GM23338 (cell line): ENCODE results near the gene CASKIN2. TPM values are rescaled to one million over a fixed set of nuclear protein-coding genes. Genes with fewer than 3 reads are reported as not detected.

Experiments used
- ATAC-seq: fragments of 200-7000 bp; cut with Tn5 transposase; 3 replicates; pipeline ENCODE4 v1.9.1; 2020
- DNase-seq: peaks from one replicate; pipeline ENCODE4 v3.0.0-alpha.2; 2015; ENCODE audit warnings: low spot score
- H2AFZ ChIP-seq: fragments of 200-600 bp; sonication (generic); 2 replicates; pipeline ENCODE4 v1.8.0; 2016; ENCODE audit warnings: antibody characterized with exemption, mild to moderate bottlenecking, moderate library complexity
- H3F3A ChIP-seq: fragments of 200-600 bp; sonication (generic); replicated peaks from 2 replicates; pipeline ENCODE4 v1.8.0; 2017; ENCODE audit warnings: antibody characterized with exemption, mixed run types, low read depth
- H3K27ac ChIP-seq: fragments of 200-600 bp; sonication (generic); 2 replicates; pipeline ENCODE4 v1.6.1; 2016; ENCODE audit warnings: low read depth
- H3K27me3 ChIP-seq: fragments of 200-600 bp; sonication (generic); 2 replicates; pipeline ENCODE4 v1.8.0; 2016; ENCODE audit warnings: mild to moderate bottlenecking, mixed run types, moderate library complexity; ENCODE audit not compliant: insufficient read depth
- H3K36me3 ChIP-seq: fragments of 200-600 bp; sonication (generic); 2 replicates; pipeline ENCODE4 v1.8.0; 2016; ENCODE audit warnings: mild to moderate bottlenecking; ENCODE audit not compliant: insufficient read depth
- H3K4me1 ChIP-seq: fragments of 200-600 bp; sonication (generic); 2 replicates; pipeline ENCODE4 v1.8.0; 2016; ENCODE audit warnings: mild to moderate bottlenecking, moderate library complexity; ENCODE audit not compliant: insufficient read depth
- H3K4me2 ChIP-seq: fragments of 200-600 bp; sonication (generic); 2 replicates; pipeline ENCODE4 v1.7.1; 2017; ENCODE audit warnings: mixed run types
- H3K4me3 ChIP-seq: fragments of 200-600 bp; sonication (generic); 2 replicates; pipeline ENCODE4 v1.6.1; 2016; ENCODE audit warnings: mixed run types
- H3K79me2 ChIP-seq: fragments of 200-600 bp; sonication (generic); replicated peaks from 2 replicates; pipeline ENCODE4 v1.8.0; 2017; ENCODE audit warnings: mild to moderate bottlenecking; ENCODE audit not compliant: insufficient read depth
- H3K9me2 ChIP-seq: fragments of 200-600 bp; sonication (generic); 2 replicates; pipeline ENCODE4 v1.8.0; 2017; ENCODE audit not compliant: insufficient read depth
- H4K20me1 ChIP-seq: fragments of 200-600 bp; sonication (generic); replicated peaks from 2 replicates; pipeline ENCODE4 v1.8.0; 2017; ENCODE audit warnings: mild to moderate bottlenecking; ENCODE audit not compliant: insufficient read depth
- H3K27ac Mint-ChIP-seq: 2 replicates; pipeline ENCODE4 v1.8.0; 2020; ENCODE audit warnings: inconsistent platforms, mild to moderate bottlenecking, moderate library complexity, mixed read lengths
- H3K27me3 Mint-ChIP-seq: 3 replicates; pipeline ENCODE4 v1.8.0; 2022; ENCODE audit warnings: low read depth, mild to moderate bottlenecking, moderate library complexity, mixed read lengths, inconsistent platforms; ENCODE audit not compliant: insufficient read depth, poor library complexity
- H3K36me3 Mint-ChIP-seq: 3 replicates; pipeline ENCODE4 v1.8.0; 2021; ENCODE audit warnings: low read depth, mild to moderate bottlenecking, inconsistent platforms, moderate library complexity, mixed read lengths
- H3K4me1 Mint-ChIP-seq: 3 replicates; pipeline ENCODE4 v1.8.0; 2020; ENCODE audit warnings: mild to moderate bottlenecking, inconsistent platforms, mixed read lengths
- H3K4me3 Mint-ChIP-seq: 3 replicates; pipeline ENCODE4 v1.8.0; 2021; ENCODE audit warnings: moderate library complexity, mild to moderate bottlenecking, inconsistent platforms, mixed read lengths
- H3K9me3 Mint-ChIP-seq: 3 replicates; pipeline ENCODE4 v1.8.0; 2020; ENCODE audit warnings: moderate library complexity, mild to moderate bottlenecking, inconsistent platforms, mixed read lengths
- JUNB ChIP-seq: IDR thresholded peaks from one replicate; pipeline ENCODE4 v1.6.1; 2016; ENCODE audit warnings: antibody characterized with exemption; ENCODE audit not compliant: unreplicated experiment
- NANOG ChIP-seq: IDR thresholded peaks from 2 replicates; pipeline ENCODE4 v1.6.1; 2016; ENCODE audit warnings: antibody characterized with exemption, borderline replicate concordance
- STAT1 ChIP-seq: IDR thresholded peaks from one replicate; pipeline ENCODE4 v1.6.1; 2016; ENCODE audit warnings: antibody characterized with exemption; ENCODE audit not compliant: unreplicated experiment
- ZNF114 ChIP-seq: fragments of 250-450 bp; sonication (Bioruptor Pico); IDR thresholded peaks from 2 replicates; pipeline ENCODE4 v1.5.0; 2020; ENCODE audit warnings: mild to moderate bottlenecking, moderate library complexity
- ZNF331 ChIP-seq: fragments of 250-450 bp; sonication (Bioruptor Pico); IDR thresholded peaks from 2 replicates; pipeline ENCODE4 v1.5.0; 2020; ENCODE audit warnings: low read depth, mild to moderate bottlenecking, moderate library complexity
- polyA plus RNA-seq: library from polyadenylated mRNA; unstranded; fragments of >200 nt; fragmentation: Nextera tagmentation; extraction: Ambion mirVana; gene quantifications from 2 replicates; pipeline ENCODE4 v1.2.1, GENCODE V29; 2016
- total RNA-seq: library from RNA; depleted of rRNA; stranded (reverse); fragments of >200 nt; shearing (Covaris generic); gene quantifications from 2 replicates; pipeline ENCODE4 v1.2.3, GENCODE V29; 2014
- TF ChIP-seq, protein P1 (sequence below), 2 experiments: fragments of 200-600 bp in 1 of 2; sonication (generic) in 1 of 2; conservative IDR thresholded peaks; 2 replicates each; pipeline versions ENCODE4 v1.5.1 to v1.6.1; 2016 to 2017; ENCODE audit warnings: antibody characterized with exemption in 2 of 2, low read depth in 2 of 2, mild to moderate bottlenecking in 2 of 2, moderate library complexity in 1 of 2
- TF ChIP-seq, protein P2 (sequence below): fragments of 250-450 bp; sonication (Bioruptor Pico); IDR thresholded peaks from 2 replicates; pipeline ENCODE4 v1.5.0; 2020; ENCODE audit warnings: mild to moderate bottlenecking, moderate library complexity

CASKIN2 gene
- total and polyA plus RNA-seq, 2 experiments from 2014 or later, result 4.9 to 21.5 TPM

DNA sequence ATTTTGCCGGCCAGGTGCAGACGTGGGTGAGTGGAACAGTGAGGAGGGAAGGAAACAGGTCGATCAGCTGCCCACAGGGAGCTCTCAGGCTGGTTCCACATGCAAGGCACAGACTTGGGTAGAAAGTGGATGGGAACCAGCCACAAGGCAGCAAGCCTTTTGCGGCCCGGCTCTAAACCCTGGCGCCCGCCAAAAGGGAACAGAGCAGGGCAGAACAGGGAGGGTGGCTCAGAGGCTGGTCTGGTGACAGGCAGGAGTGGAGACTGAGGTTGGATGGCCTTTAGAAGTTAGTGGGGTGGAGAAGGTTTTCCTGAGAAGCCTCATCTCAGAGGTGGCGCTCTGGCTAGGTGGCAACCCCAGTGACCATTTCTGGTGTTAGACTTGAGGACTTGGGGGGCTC, 20.5 kb upstream of the CASKIN2 start:
- peak overlapping the region; percentile 50; the same call in 1 of the 2 replicates for H3K27ac Mint-ChIP-seq

More for the DNA sequence above, 20.5 kb upstream of the CASKIN2 start:
- ATAC-seq, result no peak
- H3F3A ChIP-seq, result no peaks in the 10 kb centered on the region
- H3K79me2 ChIP-seq, result no peaks in the 10 kb centered on the region
- H3K4me3 ChIP-seq, result no peak overlapping the region
- H3K4me1 ChIP-seq, result no peaks in the 10 kb centered on the region
- H3K27ac ChIP-seq, result no peak overlapping the region
- no peak overlapping the region for H3K4me3 Mint-ChIP-seq
- no peak for DNase-seq
- H3K4me1 Mint-ChIP-seq, result peaks cover 13% of the 10 kb centered on the region
- H4K20me1 ChIP-seq, result peaks cover under 1% of the 10 kb centered on the region
- no peaks in the 10 kb centered on the region for H3K9me2 ChIP-seq
- peaks cover 5% of the 10 kb centered on the region; the same call in 2 of the 3 replicates for H3K36me3 Mint-ChIP-seq
- H3K9me3 Mint-ChIP-seq, result no peaks in the 10 kb centered on the region
- no peak overlapping the region for H2AFZ ChIP-seq
- H3K27me3 ChIP-seq, result no peaks in the 10 kb centered on the region
- H3K4me2 ChIP-seq, result no peak overlapping the region
- H3K36me3 ChIP-seq, result no peaks in the 10 kb centered on the region
- TF ChIP-seq NANOG (no peak), JUNB (no peak), STAT1 (no peak), ZNF331 (CRISPR knock-in tag) (no peak), ZNF114 (CRISPR knock-in tag) (no peak)
- TF ChIP-seq, protein P1, sequence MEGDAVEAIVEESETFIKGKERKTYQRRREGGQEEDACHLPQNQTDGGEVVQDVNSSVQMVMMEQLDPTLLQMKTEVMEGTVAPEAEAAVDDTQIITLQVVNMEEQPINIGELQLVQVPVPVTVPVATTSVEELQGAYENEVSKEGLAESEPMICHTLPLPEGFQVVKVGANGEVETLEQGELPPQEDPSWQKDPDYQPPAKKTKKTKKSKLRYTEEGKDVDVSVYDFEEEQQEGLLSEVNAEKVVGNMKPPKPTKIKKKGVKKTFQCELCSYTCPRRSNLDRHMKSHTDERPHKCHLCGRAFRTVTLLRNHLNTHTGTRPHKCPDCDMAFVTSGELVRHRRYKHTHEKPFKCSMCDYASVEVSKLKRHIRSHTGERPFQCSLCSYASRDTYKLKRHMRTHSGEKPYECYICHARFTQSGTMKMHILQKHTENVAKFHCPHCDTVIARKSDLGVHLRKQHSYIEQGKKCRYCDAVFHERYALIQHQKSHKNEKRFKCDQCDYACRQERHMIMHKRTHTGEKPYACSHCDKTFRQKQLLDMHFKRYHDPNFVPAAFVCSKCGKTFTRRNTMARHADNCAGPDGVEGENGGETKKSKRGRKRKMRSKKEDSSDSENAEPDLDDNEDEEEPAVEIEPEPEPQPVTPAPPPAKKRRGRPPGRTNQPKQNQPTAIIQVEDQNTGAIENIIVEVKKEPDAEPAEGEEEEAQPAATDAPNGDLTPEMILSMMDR (conservative IDR thresholded peaks at IDR 0.05; ENCODE audit: low read depth in 2 of 2), result no peak
- TF ChIP-seq, protein P2, sequence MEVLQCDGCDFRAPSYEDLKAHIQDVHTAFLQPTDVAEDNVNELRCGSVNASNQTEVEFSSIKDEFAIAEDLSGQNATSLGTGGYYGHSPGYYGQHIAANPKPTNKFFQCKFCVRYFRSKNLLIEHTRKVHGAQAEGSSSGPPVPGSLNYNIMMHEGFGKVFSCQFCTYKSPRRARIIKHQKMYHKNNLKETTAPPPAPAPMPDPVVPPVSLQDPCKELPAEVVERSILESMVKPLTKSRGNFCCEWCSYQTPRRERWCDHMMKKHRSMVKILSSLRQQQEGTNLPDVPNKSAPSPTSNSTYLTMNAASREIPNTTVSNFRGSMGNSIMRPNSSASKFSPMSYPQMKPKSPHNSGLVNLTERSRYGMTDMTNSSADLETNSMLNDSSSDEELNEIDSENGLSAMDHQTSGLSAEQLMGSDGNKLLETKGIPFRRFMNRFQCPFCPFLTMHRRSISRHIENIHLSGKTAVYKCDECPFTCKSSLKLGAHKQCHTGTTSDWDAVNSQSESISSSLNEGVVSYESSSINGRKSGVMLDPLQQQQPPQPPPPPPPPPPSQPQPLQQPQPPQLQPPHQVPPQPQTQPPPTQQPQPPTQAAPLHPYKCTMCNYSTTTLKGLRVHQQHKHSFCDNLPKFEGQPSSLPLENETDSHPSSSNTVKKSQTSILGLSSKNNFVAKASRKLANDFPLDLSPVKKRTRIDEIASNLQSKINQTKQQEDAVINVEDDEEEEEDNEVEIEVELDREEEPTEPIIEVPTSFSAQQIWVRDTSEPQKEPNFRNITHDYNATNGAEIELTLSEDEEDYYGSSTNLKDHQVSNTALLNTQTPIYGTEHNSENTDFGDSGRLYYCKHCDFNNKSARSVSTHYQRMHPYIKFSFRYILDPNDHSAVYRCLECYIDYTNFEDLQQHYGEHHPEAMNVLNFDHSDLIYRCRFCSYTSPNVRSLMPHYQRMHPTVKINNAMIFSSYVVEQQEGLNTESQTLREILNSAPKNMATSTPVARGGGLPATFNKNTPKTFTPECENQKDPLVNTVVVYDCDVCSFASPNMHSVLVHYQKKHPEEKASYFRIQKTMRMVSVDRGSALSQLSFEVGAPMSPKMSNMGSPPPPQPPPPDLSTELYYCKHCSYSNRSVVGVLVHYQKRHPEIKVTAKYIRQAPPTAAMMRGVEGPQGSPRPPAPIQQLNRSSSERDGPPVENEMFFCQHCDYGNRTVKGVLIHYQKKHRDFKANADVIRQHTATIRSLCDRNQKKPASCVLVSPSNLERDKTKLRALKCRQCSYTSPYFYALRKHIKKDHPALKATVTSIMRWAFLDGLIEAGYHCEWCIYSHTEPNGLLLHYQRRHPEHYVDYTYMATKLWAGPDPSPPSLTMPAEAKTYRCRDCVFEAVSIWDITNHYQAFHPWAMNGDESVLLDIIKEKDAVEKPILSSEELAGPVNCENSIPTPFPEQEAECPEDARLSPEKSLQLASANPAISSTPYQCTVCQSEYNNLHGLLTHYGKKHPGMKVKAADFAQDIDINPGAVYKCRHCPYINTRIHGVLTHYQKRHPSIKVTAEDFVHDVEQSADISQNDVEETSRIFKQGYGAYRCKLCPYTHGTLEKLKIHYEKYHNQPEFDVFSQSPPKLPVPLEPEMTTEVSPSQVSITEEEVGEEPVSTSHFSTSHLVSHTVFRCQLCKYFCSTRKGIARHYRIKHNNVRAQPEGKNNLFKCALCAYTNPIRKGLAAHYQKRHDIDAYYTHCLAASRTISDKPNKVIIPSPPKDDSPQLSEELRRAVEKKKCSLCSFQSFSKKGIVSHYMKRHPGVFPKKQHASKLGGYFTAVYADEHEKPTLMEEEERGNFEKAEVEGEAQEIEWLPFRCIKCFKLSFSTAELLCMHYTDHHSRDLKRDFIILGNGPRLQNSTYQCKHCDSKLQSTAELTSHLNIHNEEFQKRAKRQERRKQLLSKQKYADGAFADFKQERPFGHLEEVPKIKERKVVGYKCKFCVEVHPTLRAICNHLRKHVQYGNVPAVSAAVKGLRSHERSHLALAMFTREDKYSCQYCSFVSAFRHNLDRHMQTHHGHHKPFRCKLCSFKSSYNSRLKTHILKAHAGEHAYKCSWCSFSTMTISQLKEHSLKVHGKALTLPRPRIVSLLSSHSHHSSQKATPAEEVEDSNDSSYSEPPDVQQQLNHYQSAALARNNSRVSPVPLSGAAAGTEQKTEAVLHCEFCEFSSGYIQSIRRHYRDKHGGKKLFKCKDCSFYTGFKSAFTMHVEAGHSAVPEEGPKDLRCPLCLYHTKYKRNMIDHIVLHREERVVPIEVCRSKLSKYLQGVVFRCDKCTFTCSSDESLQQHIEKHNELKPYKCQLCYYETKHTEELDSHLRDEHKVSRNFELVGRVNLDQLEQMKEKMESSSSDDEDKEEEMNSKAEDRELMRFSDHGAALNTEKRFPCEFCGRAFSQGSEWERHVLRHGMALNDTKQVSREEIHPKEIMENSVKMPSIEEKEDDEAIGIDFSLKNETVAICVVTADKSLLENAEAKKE, result no peak
- H3K27me3 Mint-ChIP-seq, result peaks cover 6% of the 10 kb centered on the region
